Body of pancreas (tissue), 4 donors: ENCODE results near the gene LHFPL6. TPM values are rescaled to one million over a fixed set of nuclear protein-coding genes. Genes with fewer than 3 reads are reported as not detected.

Experiments used
- ATAC-seq: fragments of 150-250 bp; one replicate; pipeline ENCODE4 v1.9.1; 2016
- DNase-seq, 4 donors: peaks; one replicate each; pipeline ENCODE4 v3.0.0-alpha.2; 2019
- H3K27ac ChIP-seq, 4 donors: fragments of 200-600 bp; sonication (generic); 1 replicate in 3 of 4; 2 replicates in 1 of 4; pipeline versions ENCODE4 v1.5.1 to v1.6.1; 2016 to 2019; ENCODE audit warnings: mild to moderate bottlenecking in 1 of 4, mixed read lengths in 1 of 4, moderate library complexity in 1 of 4
- H3K27me3 ChIP-seq, 2 donors: fragments of 200-600 bp; sonication (generic); one replicate each; pipeline ENCODE4 v1.6.0; 2016; ENCODE audit warnings: mild to moderate bottlenecking in 1 of 2
- H3K36me3 ChIP-seq, 2 donors: fragments of 200-600 bp; sonication (generic); replicated peaks in 1 of 2; 2 replicates each; pipeline ENCODE4 v1.5.1; 2016; ENCODE audit warnings: low read depth in 2 of 2; ENCODE audit not compliant: insufficient read depth in 1 of 2
- H3K4me1 ChIP-seq: fragments of 200-600 bp; sonication (generic); one replicate; pipeline ENCODE4 v1.6.0; 2016
- H3K4me3 ChIP-seq, 2 donors: fragments of 200-600 bp; sonication (generic); 1 replicate in 1 of 2; 2 replicates in 1 of 2; pipeline ENCODE4 v1.5.1; 2016 to 2019
- H3K9me3 ChIP-seq, 3 donors: fragments of 200-600 bp; sonication (generic); 1 replicate in 2 of 3; 2 replicates in 1 of 3; pipeline ENCODE4 v1.5.1; 2016
- CTCF ChIP-seq, 7 experiments: fragments of 450-650 bp in 4 of 7; fragments of 200-600 bp in 3 of 7; sonication (generic) in 3 of 7; IDR thresholded peaks; one replicate each; pipeline ENCODE4 v1.5.1; 2016 to 2019; ENCODE audit warnings: antibody characterized with exemption in 7 of 7
- POLR2A ChIP-seq, 3 donors: fragments of 450-650 bp; IDR thresholded peaks; one replicate each; pipeline ENCODE4 v1.6.1; 2016; ENCODE audit warnings: antibody characterized with exemption in 3 of 3, mild to moderate bottlenecking in 2 of 3
- WGBS, 2 donors: methylation state at CpG; one replicate each; pipeline ENCODE4 v1.1.5; 2017; 5-methylcytosine and 5-hydroxymethylcytosine counted together
- intact Hi-C: fragments of 100-400 bp; cut with DNase I; formaldehyde crosslinking; loops from one replicate; pipeline ENCODE4 v1.15.1; 2023
- total RNA-seq, 2 donors: library from RNA; depleted of rRNA; stranded (reverse); fragments of >200 nt; gene quantifications; one replicate each; pipeline ENCODE4 v1.1.0, GENCODE V29; 2016

The LHFPL6 gene
- total RNA-seq, 2 donors from 2014 or later: 18.4 to 30.7 TPM

DNA sequence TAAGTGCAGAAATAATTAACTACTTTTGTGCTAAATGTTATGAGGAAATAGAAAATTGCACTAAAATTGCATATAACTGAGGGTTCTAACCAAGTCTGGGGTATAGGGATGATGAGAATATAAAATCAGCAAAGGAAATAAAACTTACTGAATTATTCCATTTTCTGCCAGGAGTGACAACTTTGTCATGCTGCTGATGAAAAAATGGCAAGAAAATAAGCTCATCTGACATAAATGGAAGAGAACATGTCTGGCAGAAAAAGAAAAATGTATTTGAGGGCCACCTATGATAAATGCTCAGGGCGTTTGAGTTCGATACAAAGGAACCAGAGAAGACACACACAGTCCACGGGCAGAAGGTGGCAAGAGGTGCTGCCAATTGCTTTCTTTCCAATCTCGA lies 78.2 kb downstream of the LHFPL6 start:
- no peak overlapping the region for H3K4me3 ChIP-seq
- intact Hi-C loops: no loop called here
- DNase-seq (no peak), ATAC-seq (no peak)
- no peak overlapping the region for H3K27ac ChIP-seq
- 75 to 81% methylated on average over 4 of the region's 4 CpGs for WGBS, 2 donors
- TF ChIP-seq POLR2A (IDR thresholded peaks at IDR 0.05) (no peak), CTCF (IDR thresholded peaks at IDR 0.05) (no peak)
- H3K27me3 ChIP-seq: no peaks in the 10 kb centered on the region
- no peaks in the 10 kb centered on the region for H3K9me3 ChIP-seq
- no peaks in the 10 kb centered on the region for H3K36me3 ChIP-seq
- no peaks in the 10 kb centered on the region for H3K4me1 ChIP-seq

DNA sequence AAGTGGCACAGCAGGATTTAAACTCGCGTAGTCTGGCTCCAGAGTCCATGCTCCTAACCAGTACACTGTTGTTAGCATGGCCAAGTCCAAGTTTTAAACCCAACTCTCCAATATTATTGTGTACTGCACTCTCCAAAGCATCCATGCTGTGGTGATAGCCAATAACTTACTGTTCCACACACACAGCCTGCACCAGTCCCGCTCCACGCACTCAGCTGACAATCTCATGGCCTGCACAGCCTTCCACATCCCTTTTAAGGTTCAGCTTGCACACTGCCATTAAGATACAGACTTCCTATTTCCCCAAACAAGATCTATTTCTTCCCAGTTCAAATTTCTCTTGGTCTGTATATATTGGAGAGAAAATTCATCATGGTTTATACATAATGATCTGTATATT lies 80.7 kb downstream of the LHFPL6 start:
- H3K27ac ChIP-seq: no peak overlapping the region
- H3K27me3 ChIP-seq: no peaks in the 10 kb centered on the region
- intact Hi-C loops: no loop called here
- TF ChIP-seq POLR2A (IDR thresholded peaks at IDR 0.05) (no peak), CTCF (IDR thresholded peaks at IDR 0.05) (no peak)
- ATAC-seq (no peak), DNase-seq (no peak)
- no peak overlapping the region for H3K4me3 ChIP-seq
- no peaks in the 10 kb centered on the region for H3K4me1 ChIP-seq
- WGBS, 2 donors: 93 to 98% methylated on average over 4 of the region's 4 CpGs
- H3K36me3 ChIP-seq: no peaks in the 10 kb centered on the region
- no peaks in the 10 kb centered on the region for H3K9me3 ChIP-seq

- H3K4me3 ChIP-seq: no peak overlapping the region
- no peak overlapping the region for H3K27ac ChIP-seq
- no peaks in the 10 kb centered on the region for H3K36me3 ChIP-seq
- ATAC-seq: no peak
- WGBS, 2 donors: 65 to 73% methylated on average over 4 of the region's 4 CpGs
- H3K9me3 ChIP-seq: no peaks in the 10 kb centered on the region
- no peak for TF ChIP-seq CTCF (IDR thresholded peaks at IDR 0.05)
- H3K4me1 ChIP-seq: no peaks in the 10 kb centered on the region
- DNase-seq: no peak
- intact Hi-C loops: no loop called here
- no peaks in the 10 kb centered on the region for H3K27me3 ChIP-seq
Measured at GRCh38 chr13:39521701-39522100, 81.3 kb downstream of the LHFPL6 start.

DNA sequence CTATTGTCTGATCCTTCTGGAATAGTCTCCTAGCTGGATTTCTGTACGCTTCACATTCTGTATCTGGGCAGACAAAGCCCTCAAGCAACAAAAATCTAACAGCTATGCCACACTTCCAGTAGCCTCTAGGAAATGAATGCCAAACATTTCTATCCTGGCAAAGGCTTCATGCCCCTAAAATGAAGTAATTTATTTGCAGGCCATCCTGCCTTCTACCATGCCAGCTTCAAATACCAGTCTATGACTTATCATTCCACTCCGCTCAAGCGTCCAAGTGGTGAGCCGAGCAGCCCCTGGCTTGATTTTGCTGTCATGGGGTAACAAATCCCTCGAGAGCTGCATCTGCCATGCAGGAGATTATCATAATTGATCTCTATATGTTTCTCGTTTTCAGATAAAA lies 86.9 kb downstream of the LHFPL6 start:
- TF ChIP-seq CTCF (IDR thresholded peaks at IDR 0.05) (no peak), POLR2A (IDR thresholded peaks at IDR 0.05) (no peak)
- no peak overlapping the region for H3K4me3 ChIP-seq
- no peaks in the 10 kb centered on the region for H3K4me1 ChIP-seq
- H3K27ac ChIP-seq: no peak overlapping the region
- DNase-seq: no peak
- WGBS, 2 donors: 60 to 67% methylated on average over 4 to 6 of the region's 6 CpGs
- no peaks in the 10 kb centered on the region for H3K36me3 ChIP-seq
- H3K9me3 ChIP-seq: no peaks in the 10 kb centered on the region
- no peak for ATAC-seq
- H3K27me3 ChIP-seq: no peaks in the 10 kb centered on the region
- intact Hi-C loops: no loop called here

DNA sequence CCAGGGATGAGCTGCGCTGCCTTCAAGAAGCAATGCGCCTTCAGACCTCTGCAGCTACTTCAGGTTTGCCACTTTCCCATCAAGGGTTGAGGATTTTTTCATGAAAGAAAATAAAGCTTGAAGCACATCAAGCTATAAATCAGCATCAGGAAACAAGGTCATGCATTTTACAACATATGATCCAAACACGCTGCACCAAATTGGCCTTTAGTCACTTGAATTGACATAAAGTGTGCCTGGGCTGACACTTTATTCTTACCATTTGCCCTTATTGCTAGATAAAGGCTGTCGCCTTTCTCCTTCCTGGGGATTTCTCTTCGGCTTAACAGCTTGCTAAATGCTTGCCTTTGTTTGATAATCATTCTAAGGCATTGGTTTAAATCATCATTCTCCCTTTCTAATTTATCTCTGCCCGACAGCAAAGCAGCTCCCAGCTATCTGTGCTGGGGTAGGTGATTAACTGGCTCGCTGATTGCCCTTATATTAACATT lies 87.7 kb downstream of the LHFPL6 start:
- no peaks in the 10 kb centered on the region for H3K4me1 ChIP-seq
- ATAC-seq (no peak), DNase-seq (no peak)
- WGBS, 2 donors: 52 to 67% methylated on average over 7 of the region's 7 CpGs
- H3K36me3 ChIP-seq: no peaks in the 10 kb centered on the region
- H3K9me3 ChIP-seq: no peaks in the 10 kb centered on the region
- no peak overlapping the region for H3K4me3 ChIP-seq
- intact Hi-C loops: no loop called here
- H3K27ac ChIP-seq: no peak overlapping the region
- no peaks in the 10 kb centered on the region for H3K27me3 ChIP-seq
- TF ChIP-seq POLR2A (IDR thresholded peaks at IDR 0.05): no peak
- TF ChIP-seq CTCF (IDR thresholded peaks at IDR 0.05): no peak
